Ovary (tissue), 9 donors: ENCODE results near the gene IL21R. TPM values are rescaled to one million over a fixed set of nuclear protein-coding genes. Genes with fewer than 3 reads are reported as not detected.

ENCODE experiments used
- DNase-seq, 5 donors: peaks; one replicate each; pipeline ENCODE4 v3.0.0-alpha.2; 2019 to 2020
- H3K27ac ChIP-seq, 2 donors: fragments of 200-600 bp; one replicate each; pipeline versions ENCODE4 v1.5.1 to v1.8.0; 2019 to 2022
- H3K27me3 ChIP-seq: fragments of 200-600 bp; one replicate; pipeline ENCODE4 v1.8.0; 2022
- H3K36me3 ChIP-seq: fragments of 200-600 bp; sonication (generic); one replicate; pipeline ENCODE4 v1.5.1; 2019
- H3K4me1 ChIP-seq: one replicate; pipeline ENCODE4 v1.8.1; 2013; ENCODE audit warnings: mild to moderate bottlenecking, moderate library complexity; ENCODE audit not compliant: insufficient read depth
- H3K4me3 ChIP-seq: fragments of 200-600 bp; sonication (generic); one replicate; pipeline ENCODE4 v1.5.1; 2017
- H3K9me3 ChIP-seq, 2 donors: fragments of 200-600 bp in 1 of 2; sonication (generic) in 1 of 2; one replicate each; pipeline versions ENCODE4 v1.5.1 to v1.8.1; 2013 to 2019; ENCODE audit warnings: mild to moderate bottlenecking in 1 of 2, moderate library complexity in 1 of 2
- CTCF ChIP-seq, 3 donors: fragments of 450-650 bp in 2 of 3; fragments of 200-600 bp in 1 of 3; IDR thresholded peaks; one replicate each; pipeline versions ENCODE4 v1.5.1 to v1.8.0; 2016 to 2022; ENCODE audit warnings: antibody characterized with exemption in 3 of 3, mild to moderate bottlenecking in 1 of 3
- EP300 ChIP-seq: sonication (generic); formaldehyde crosslinking; IDR thresholded peaks from one replicate; pipeline ENCODE4 v1.6.1; 2017; ENCODE audit warnings: antibody characterized with exemption
- POLR2A ChIP-seq: fragments of 450-650 bp; IDR thresholded peaks from one replicate; pipeline ENCODE4 v1.6.1; 2017; ENCODE audit warnings: antibody characterized with exemption, mild to moderate bottlenecking, moderate library complexity
- WGBS, 3 donors: extraction: QIAGEN DNeasy Blood & Tissue Kit in 1 of 3; methylation state at CpG; one replicate each; pipeline versions ENCODE4 v1.1.5 to v1.1.7; 2013 to 2017; 5-methylcytosine and 5-hydroxymethylcytosine counted together
- intact Hi-C, 4 donors: fragments of 100-400 bp; cut with DNase I; formaldehyde crosslinking; loops; one replicate each; pipeline versions ENCODE4 v1.11.0 to v1.15.1; 2022 to 2023
- polyA plus RNA-seq, 2 donors: library from polyadenylated mRNA; stranded (reverse); fragments of 200-250 nt in 1 of 2; fragments of 350-450 nt in 1 of 2; fragmentation: Illumina TruSeq in 1 of 2; extraction: RNeasy Lipid Tissue Mini Kit (QIAGEN cat#74804) in 1 of 2; gene quantifications; one replicate each; pipeline ENCODE4 v1.2.3, GENCODE V29; 2013 to 2014
- total RNA-seq, 7 donors: library from RNA; depleted of rRNA in 2 of 7; stranded (reverse); fragments of >200 nt in 2 of 7; fragmentation: NEBNext Ultra II Directional in 3 of 7; extraction: Animal tissue kit (Norgen Biotek cat#: 25700) in 3 of 7; gene quantifications; one replicate each; pipeline versions ENCODE4 v1.1.0 to v1.2.4, GENCODE V29; 2016 to 2023
- donor health status: DM: no; HTN: no; CAD: no; lungs with moderate emphysema.
- donor health status: DM: no; HTN: no; CAD: no.
- donor health status: Bipolar disorder and iron deficiency.
- donor health status: DM: yes; HTN: yes; CAD: no.
- donor health status: DM: no; HTN: no; CAD: no.
- donor health status: DM: yes; HTN: yes; CAD: no.

IL21R gene
- total and polyA plus RNA-seq, 9 donors, result 0.01 to 1.00 (median 0.23) TPM; not detected in 2

- TF ChIP-seq CTCF (IDR thresholded peaks at IDR 0.05), result no peak
- TF ChIP-seq POLR2A, result no peak
- no peak for TF ChIP-seq EP300
- no peak overlapping the region for H3K4me3 ChIP-seq
- intact Hi-C loops, result no loop called here
- no peaks in the 10 kb centered on the region for H3K36me3 ChIP-seq
- DNase-seq, result no peak
- no peaks in the 10 kb centered on the region for H3K9me3 ChIP-seq
- H3K4me1 ChIP-seq, result no peaks in the 10 kb centered on the region
- H3K27me3 ChIP-seq, result no peaks in the 10 kb centered on the region
- no peak overlapping the region for H3K27ac ChIP-seq
- 80 to 83% (median 80%) methylated on average over 20 of the region's 20 CpGs for WGBS, 3 donors
Observed at GRCh38 chr16:27460663-27461482, 58.9 kb downstream of the IL21R start.

DNA sequence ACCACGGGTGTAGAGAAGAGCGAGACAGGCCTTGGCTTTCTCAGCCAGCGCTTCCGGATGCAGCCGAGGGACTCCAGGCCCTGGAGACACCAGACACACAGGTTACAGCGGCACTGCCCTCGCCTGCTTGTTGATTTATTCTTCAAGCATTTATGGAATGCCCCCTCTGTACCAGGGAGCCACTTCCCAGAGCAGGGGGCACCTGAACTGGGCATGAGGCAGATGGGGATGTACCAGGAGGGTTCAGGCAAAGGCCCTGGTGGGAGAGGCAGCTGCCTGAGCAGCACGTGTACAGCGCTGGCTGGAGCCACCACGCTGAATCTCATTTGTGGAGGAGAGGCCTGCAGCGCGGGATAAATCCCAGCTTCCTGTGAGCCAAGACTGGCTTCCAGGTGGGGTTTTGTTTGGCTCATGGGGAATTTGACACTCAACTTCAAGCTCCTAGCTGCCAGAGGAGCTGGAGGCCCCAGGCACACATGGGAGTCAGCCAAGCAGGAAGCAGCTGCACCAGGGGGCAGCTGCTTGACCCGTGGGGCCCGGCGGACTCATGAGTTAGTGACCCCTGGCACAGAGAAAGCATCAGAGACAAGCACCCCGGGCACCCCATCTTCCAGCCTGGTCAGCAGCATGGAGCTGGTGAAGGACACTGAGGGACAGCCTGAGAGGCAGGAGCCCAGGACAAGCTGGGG lies 59.7 kb downstream of the IL21R start:
- Histone ChIP-seq H3K27me3 (no peaks in the 10 kb centered on the region), H3K4me3 (no peak overlapping the region), H3K9me3 (no peaks in the 10 kb centered on the region), H3K4me1 (no peaks in the 10 kb centered on the region), H3K36me3 (no peaks in the 10 kb centered on the region), H3K27ac (no peak overlapping the region)
- WGBS, 3 donors, result 38 to 47% (median 41%) methylated on average over 16 of the region's 16 CpGs
- TF ChIP-seq POLR2A (no peak), EP300 (no peak)
- intact Hi-C loops, result no loop called here
- peak in 1 of 5 donors; percentile 18 for DNase-seq

DNA sequence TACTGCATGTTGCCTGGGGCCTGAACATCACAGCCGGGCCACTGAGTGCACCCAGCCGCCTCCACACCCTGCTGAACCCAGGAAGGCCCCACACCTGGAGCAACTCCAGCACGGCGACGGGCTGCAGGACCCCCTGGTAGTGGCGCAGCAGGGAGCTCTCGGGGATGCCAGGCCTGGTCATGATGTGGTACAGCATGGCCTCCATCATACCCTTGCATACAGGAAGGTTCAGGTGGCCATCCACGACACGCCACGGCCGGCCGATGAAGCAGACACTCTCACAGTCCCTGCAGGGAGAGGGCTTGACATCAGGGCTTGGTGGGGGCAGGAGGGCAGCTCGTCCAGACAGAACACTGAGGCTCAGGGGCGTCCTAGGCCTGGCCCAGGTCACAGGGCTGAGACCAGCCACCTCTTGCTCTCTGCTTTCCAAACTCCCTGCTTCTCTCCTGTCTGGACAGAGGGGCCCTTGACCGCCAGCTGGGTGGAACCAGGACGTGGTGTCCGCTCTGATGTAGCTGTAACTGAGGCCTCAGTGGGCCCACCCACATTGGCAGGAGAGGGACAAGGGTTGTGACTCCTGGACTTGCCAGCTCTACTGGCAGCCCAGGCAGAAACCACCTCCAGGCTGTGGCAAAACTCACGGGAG lies 60.3 kb downstream of the IL21R start:
- TF ChIP-seq POLR2A (no peak), CTCF (IDR thresholded peaks at IDR 0.05) (no peak), EP300 (no peak)
- intact Hi-C loops, result no loop called here
- no peak for DNase-seq
- Histone ChIP-seq H3K4me3 (no peak overlapping the region), H3K4me1 (no peaks in the 10 kb centered on the region), H3K27me3 (no peaks in the 10 kb centered on the region), H3K36me3 (no peaks in the 10 kb centered on the region), H3K27ac (no peak overlapping the region), H3K9me3 (no peaks in the 10 kb centered on the region)
- 78 to 85% (median 80%) methylated on average over 15 to 18 of the region's 18 CpGs for WGBS, 3 donors

- H3K4me3 ChIP-seq, result no peak overlapping the region
- no peaks in the 10 kb centered on the region for H3K9me3 ChIP-seq
- no peaks in the 10 kb centered on the region for H3K27me3 ChIP-seq
- H3K4me1 ChIP-seq, result no peaks in the 10 kb centered on the region
- no peak for DNase-seq
- H3K36me3 ChIP-seq, result no peaks in the 10 kb centered on the region
- TF ChIP-seq CTCF (IDR thresholded peaks at IDR 0.05), result no peak
- TF ChIP-seq POLR2A, result no peak
- no peak overlapping the region for H3K27ac ChIP-seq
- intact Hi-C loops, result no loop called here
- WGBS, 3 donors, result 83 to 85% (median 83%) methylated on average over 14 to 24 of the region's 24 CpGs
Observed at GRCh38 chr16:27462846-27463682, 61.1 kb downstream of the IL21R start.
